Mammary epithelial cell (primary cell): ENCODE data around the gene MED29.

Experiments
- EZH2 ChIP-seq: IDR thresholded peaks from 2 replicates; pipeline ENCODE4 v1.6.1; 2012; ENCODE audit warnings: low read length, inconsistent platforms, borderline replicate concordance
- TF ChIP-seq, protein P1 (sequence below), 2 donors: IDR thresholded peaks in 1 of 2; conservative IDR thresholded peaks in 1 of 2; 2 replicates each; pipeline ENCODE4 v1.5.1; 2011 to 2012; ENCODE audit warnings: inconsistent platforms in 2 of 2, low read length in 2 of 2, mild to moderate bottlenecking in 2 of 2, control low read depth in 1 of 2, low read depth in 1 of 2; ENCODE audit not compliant: insufficient read depth in 1 of 2; ENCODE audit errors: extremely low read depth in 1 of 2

DNA sequence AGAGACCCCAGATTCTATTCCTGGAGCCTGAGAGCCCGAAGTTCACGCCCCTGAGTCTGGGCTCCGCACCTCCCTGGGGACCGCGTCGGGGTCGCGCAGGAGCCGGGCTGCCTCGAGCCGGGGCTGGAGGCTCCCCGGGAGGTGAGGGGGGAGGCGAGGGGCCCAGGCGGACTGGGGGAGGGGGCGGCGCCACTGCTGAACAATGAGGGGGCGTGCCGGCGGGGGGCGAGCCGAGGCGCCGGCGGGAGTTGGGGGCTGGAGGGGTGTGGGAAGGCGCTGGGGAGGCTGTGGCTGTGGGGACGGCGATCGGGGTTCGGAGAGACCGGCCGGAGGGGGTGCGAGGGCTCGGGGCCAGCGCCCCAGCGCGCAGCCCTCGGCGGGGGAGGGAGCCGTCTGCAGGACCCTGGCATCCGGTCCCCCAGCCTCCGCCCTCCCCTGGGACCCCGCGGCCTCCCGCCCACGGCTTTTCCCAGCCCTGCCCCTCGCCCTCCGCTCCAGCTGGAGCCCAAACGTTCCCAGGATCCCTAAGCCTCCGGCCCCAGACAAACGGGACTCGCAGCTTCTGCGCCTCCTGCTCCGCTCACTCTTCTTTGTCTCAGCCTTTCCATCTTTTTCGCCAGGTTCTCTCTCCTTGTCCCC is 22.2 kb downstream of the MED29 start:
- no peak for TF ChIP-seq EZH2
- TF ChIP-seq, protein P1, sequence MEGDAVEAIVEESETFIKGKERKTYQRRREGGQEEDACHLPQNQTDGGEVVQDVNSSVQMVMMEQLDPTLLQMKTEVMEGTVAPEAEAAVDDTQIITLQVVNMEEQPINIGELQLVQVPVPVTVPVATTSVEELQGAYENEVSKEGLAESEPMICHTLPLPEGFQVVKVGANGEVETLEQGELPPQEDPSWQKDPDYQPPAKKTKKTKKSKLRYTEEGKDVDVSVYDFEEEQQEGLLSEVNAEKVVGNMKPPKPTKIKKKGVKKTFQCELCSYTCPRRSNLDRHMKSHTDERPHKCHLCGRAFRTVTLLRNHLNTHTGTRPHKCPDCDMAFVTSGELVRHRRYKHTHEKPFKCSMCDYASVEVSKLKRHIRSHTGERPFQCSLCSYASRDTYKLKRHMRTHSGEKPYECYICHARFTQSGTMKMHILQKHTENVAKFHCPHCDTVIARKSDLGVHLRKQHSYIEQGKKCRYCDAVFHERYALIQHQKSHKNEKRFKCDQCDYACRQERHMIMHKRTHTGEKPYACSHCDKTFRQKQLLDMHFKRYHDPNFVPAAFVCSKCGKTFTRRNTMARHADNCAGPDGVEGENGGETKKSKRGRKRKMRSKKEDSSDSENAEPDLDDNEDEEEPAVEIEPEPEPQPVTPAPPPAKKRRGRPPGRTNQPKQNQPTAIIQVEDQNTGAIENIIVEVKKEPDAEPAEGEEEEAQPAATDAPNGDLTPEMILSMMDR (conservative IDR thresholded peaks at IDR 0.05 in 1 of 2, IDR thresholded peaks at IDR 0.05 in 1 of 2; ENCODE audit: extremely low read depth in 1 of 2, insufficient read depth in 1 of 2, low read depth in 1 of 2, low read length in 2 of 2), result no peak
